Left ventricle myocardium superior (tissue), 1 donor: Measurements from ENCODE around the gene MAT2A. TPM values are rescaled to one million over a fixed set of nuclear protein-coding genes. Genes with fewer than 3 reads are reported as not detected.

Experiments used
- ATAC-seq: fragments of 200-7000 bp; cut with Tn5 transposase; one replicate; pipeline ENCODE4 v1.9.1; 2020; ENCODE audit warnings: mild to moderate bottlenecking, moderate library complexity
- DNase-seq: peaks from one replicate; pipeline ENCODE4 v3.0.0-alpha.2; 2020
- intact Hi-C: fragments of 100-400 bp; cut with micrococcal nuclease; formaldehyde crosslinking; loops from one replicate; pipeline ENCODE4 v1.11.0; 2022
- long read RNA-seq: library from polyadenylated mRNA; unstranded; transcript quantifications from one replicate; pipeline ENCODE4 v2.0.0, GENCODE V29; 2021
- total RNA-seq: library from RNA; stranded (reverse); fragmentation: NEBNext Ultra II Directional; extraction: Animal tissue kit (Norgen Biotek cat#: 25700); gene quantifications from one replicate; pipeline ENCODE4 v1.2.1, GENCODE V29; 2021
- donor health status: DM: no; HTN: yes; CAD: no; lungs with severe emphysema.

The MAT2A gene
- 130 TPM for total RNA-seq
- long read RNA-seq, transcript MAT2A-201 (9 exons, 2,819 nt): major isoform, 49 of 101 reads
- long read RNA-seq, partial matches to known transcripts: 32 of 101 reads
- long read RNA-seq, other reads (novel, unspliced or antisense): 20 of 101 reads

- ATAC-seq (peak; percentile 92), DNase-seq (peak; percentile 96)
- intact Hi-C loops: no loop called here
These were observed at the start of gene MAT2A for GRCh38 chr2:85538507-85539360. TSS of gene MAT2A (plus strand) at chr2:85539168. CDS start at chr2:85539288, 120 bp downstream.

GRCh38 chr2:85490861-85491755 lies 47.9 kb upstream of the MAT2A start:
- ATAC-seq: no peak

GRCh38 chr2:85496436-85496835 lies 42.5 kb upstream of the MAT2A start:
- ATAC-seq: no peak
- no peak for DNase-seq
- intact Hi-C loops: no loop called here

More at GRCh38 chr2:85490861-85491755, 47.9 kb upstream of the MAT2A start:
- intact Hi-C loops: no loop called here
- DNase-seq: no peak

GRCh38 chr2:85497944-85498630 lies 40.9 kb upstream of the MAT2A start:
- ATAC-seq: no peak
- intact Hi-C loops: no loop called here
- DNase-seq: no peak

GRCh38 chr2:85501248-85501647 lies 37.7 kb upstream of the MAT2A start:
- intact Hi-C loops: no loop called here
- DNase-seq (no peak), ATAC-seq (peak; percentile 33)

GRCh38 chr2:85502720-85503119 lies 36.2 kb upstream of the MAT2A start:
- intact Hi-C loops: no loop called here
- ATAC-seq: no peak

GRCh38 chr2:85503168-85503850 lies 35.7 kb upstream of the MAT2A start:
- DNase-seq (no peak), ATAC-seq (no peak)
- intact Hi-C loops: no loop called here

More at GRCh38 chr2:85502720-85503119, 36.2 kb upstream of the MAT2A start:
- no peak for DNase-seq

GRCh38 chr2:85503851-85504777 lies 34.9 kb upstream of the MAT2A start:
- intact Hi-C loops: no loop called here
- no peak for ATAC-seq

GRCh38 chr2:85504778-85505261 lies 34.1 kb upstream of the MAT2A start:
- DNase-seq (no peak), ATAC-seq (peak; percentile 85)
- intact Hi-C loops: no loop called here

More at GRCh38 chr2:85503851-85504777, 34.9 kb upstream of the MAT2A start:
- no peak for DNase-seq

- intact Hi-C loops: no loop called here
- DNase-seq (no peak), ATAC-seq (no peak)
These were observed 33.3 kb upstream of the MAT2A start for GRCh38 chr2:85505551-85506238.

- no peak for ATAC-seq
- intact Hi-C loops: no loop called here
- no peak for DNase-seq
These were observed 32.2 kb upstream of the MAT2A start for GRCh38 chr2:85506768-85507181.

- intact Hi-C loops: no loop called here
- DNase-seq (no peak), ATAC-seq (peak; percentile 29)
These were observed 27.8 kb upstream of the MAT2A start for GRCh38 chr2:85511008-85511811.

- ATAC-seq (no peak), DNase-seq (no peak)
- intact Hi-C loops: no loop called here
These were observed 24.6 kb upstream of the MAT2A start for GRCh38 chr2:85514323-85514722.

- DNase-seq: no peak
- intact Hi-C loops: no loop called here
- no peak for ATAC-seq
These were observed 22.1 kb upstream of the MAT2A start for GRCh38 chr2:85516653-85517389.

- no peak for ATAC-seq
- intact Hi-C loops: no loop called here
- no peak for DNase-seq
These were observed 16.8 kb upstream of the MAT2A start for GRCh38 chr2:85522090-85522647.
